GM11168 (cell line): ENCODE results near the gene FBXO28.

Source experiments
- in situ Hi-C: fragments of 300-500 bp; cut with MboI; formaldehyde crosslinking; loops from one replicate; pipeline ENCODE4 v1.12.0; 2022; ENCODE audit warnings: low sequenced_read_pairs; ENCODE audit not compliant: unreplicated experiment

FBXO28 gene

DNA sequence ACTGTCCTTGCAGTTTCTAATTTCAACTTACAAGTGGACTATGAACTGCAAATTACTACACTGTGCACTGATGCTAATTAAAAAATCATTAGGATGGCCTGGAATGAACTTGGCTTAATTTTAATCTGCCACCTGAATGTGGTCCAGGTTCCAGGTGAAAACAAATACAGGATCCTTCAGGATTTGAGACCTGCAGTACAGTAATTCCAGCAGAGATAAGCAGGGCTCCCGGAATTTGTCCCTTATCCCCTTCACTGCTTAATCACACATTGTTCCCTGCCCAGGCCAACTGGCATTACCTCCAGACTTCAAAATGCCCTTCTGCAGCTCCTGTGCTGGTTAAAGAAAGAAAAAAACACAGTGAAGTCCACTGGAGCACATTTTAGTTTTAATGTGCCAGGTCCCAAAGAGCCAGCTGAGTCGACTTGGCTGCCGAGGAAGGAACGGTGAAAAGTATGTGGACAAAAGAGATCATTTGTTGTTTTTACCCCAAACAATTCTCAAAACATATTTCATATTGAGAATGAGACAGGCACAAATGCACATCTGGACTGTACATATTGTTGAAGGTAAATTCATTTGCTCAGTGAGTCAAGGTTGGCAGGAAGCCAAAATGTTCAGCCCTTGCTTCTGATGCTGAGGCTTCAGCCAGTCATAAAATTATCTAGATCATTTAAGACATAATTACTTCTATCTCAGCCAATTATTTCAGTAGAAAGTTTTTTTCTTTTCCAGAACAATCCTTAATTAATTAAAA is 97.5 kb downstream of the FBXO28 start:
- in situ Hi-C loops, result no loop called here
